HG03045 (cell line): ENCODE results near the gene ASH1L.
"Not testable (repeated sequence)": the region's sequence is repeated elsewhere in the genome, so short reads cannot be mapped to it uniquely, and the experiment has no call there.

Source experiments
- ATAC-seq: cut with Tn5 transposase; IDR thresholded peaks from one replicate; pipeline ENCODE4 v1.9.1; 2021; ENCODE audit warnings: mild to moderate bottlenecking, moderate library complexity; ENCODE audit not compliant: unreplicated experiment

ASH1L gene

DNA sequence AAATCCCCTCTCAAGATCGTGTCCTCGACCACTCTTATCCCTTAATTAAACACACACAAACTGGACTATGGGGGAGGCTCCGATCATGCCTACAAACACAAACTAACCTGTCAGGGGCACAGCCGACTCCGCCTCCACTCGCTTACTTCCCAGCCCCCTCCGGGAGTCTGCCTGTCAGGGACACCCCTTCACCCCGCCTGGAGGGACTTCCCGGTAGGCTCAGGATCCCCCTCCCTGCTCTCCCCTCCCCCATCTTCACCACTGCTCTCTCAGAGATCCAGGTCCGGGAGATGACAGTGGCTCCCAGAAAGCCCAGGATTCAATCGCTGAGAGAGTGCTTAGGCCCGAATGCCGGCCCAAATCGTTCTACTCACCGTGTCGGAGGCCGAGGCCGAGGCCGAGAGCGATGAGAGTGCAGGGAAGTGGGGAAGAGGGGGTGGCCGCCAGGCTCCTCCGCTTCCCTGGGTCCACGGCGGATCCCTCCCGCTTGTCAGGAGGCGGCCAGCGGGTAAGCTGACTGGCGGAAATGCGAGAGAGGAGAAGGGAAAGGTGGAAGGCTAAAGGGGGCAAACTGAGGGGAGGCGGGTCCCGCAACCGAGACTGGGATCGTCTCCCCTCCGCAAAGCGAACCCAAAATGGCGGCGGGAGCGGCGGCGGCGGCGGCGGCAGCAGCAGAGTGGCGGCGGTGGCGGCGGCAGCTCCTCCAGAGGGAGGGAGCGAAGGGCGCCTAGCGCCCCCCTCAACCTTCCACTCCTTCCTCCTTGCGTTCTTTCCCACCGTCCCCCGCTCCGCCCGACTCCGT, 623 bp downstream of the ASH1L start:
- peak; percentile 31 for ATAC-seq

GRCh38 chr1:155555915-155556314, 6.7 kb downstream of the ASH1L start:
- no peak for ATAC-seq

DNA sequence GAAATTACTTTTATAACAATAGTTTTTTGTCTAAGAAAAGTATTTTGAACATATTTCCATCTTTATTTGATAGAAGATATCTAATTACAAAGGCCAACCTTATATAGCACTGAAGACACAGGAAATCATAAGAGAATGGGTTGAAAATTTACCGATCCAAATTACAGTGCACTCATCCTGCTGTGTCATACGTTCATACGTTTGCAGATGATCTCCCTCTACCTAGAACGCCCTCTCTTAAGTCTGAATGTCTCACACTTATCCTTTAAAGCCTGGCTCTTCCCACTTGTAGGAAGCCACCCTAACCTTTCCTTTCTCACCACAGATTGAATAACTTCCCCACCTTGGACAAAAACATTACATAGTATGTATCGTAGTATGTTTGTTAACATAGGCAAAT, 9.3 kb downstream of the ASH1L start:
- ATAC-seq = no peak

GRCh38 chr1:155548706-155549105, 13.9 kb downstream of the ASH1L start:
- no peak for ATAC-seq

DNA sequence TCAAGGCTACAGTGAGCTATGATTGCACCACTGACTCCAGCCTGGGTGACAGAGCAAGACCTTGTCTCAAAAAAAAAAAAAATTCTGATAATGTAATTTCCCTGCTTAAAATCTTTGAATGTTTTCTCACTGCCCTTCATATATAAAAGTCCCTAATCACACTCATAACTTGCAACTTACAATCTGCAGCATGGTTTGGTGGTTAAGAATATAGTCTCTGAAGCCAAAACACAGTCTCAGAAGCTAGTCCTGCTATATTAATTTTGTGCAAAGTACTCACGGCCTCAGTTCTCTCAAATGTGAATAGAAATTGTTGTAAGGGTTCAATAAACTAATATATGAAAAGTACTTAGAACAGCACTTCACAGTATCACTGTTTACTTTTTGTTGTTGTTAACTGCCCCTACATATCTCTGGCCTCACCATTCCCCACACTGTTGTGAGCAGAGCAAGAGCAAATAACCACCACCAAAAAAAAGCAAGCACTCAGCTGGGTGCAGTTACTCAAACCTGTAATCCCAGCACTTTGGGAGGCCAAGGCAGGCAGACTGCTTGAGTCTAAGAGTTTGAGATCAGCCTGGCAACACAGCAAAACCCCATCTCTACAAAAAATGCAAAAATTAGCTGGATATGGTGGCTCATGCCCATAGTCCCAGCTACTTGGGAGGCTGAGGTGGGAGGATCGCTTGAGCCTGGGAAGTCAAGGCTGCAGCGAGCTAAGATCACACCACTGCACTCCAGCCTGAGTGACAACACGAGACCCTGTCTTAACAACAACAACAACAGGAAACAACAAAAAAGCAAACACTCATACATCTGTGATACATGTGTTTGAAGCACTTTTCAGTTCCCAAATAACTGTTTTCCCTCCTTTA, 22.4 kb downstream of the ASH1L start:
- ATAC-seq = no peak

- ATAC-seq = no peak
Observed at GRCh38 chr1:155537193-155537592, 25.4 kb downstream of the ASH1L start.

DNA sequence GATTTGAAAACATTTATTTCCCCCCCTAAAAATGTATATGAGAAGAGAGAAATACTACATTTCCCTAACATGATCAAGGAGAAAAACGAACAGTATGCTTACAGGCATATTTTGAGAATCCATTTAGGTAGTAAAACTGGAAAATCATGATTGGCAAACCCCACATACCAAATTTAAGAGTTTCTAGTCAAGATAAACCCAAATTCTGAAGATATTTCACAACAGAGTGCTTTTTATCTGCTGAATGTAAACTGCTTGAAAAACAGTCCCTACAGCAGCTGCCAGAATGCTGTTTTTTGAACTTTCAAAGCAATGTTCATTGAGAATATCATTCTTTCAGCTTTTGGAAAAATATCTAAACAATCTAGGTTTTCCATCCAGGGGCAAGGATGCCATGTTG, 31.0 kb downstream of the ASH1L start:
- ATAC-seq = no peak

DNA sequence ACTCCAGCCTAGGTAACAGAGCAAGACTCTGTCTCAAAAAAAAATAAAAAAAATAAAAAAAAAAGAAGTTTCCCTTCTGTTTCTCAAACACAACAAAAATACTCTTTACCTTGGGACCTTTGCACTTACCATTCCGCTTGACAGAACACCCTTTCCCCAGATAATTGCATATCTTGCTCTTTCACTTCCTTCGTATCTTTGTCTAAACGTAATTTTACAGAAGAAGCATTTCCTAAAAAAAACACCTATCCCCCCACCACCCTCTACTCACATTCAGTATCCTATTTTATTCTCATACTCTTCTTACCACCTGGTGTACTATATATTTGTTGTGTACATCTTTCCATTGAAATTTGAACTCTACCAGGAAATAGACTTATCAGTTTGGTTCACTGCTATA, 32.7 kb downstream of the ASH1L start:
- no peak for ATAC-seq

DNA sequence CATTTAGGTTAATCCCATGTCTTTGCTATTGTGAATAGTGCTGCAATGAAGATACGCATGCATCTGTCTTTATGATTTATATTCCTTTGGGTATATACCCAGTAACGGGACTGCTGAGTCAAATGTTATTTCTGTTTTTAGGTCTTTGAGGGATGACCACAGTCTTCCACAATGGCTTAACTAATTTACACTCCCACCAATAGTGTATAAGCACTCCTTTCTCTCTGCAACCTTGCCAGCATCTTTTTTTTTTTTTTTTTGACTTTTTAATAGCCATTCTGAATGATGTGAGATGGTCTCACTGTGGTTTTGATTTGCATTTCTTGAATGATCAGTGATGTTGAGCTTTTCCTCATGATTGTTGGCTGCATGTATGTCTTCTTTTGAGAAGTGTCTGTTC, 33.5 kb downstream of the ASH1L start:
- no peak for ATAC-seq

DNA sequence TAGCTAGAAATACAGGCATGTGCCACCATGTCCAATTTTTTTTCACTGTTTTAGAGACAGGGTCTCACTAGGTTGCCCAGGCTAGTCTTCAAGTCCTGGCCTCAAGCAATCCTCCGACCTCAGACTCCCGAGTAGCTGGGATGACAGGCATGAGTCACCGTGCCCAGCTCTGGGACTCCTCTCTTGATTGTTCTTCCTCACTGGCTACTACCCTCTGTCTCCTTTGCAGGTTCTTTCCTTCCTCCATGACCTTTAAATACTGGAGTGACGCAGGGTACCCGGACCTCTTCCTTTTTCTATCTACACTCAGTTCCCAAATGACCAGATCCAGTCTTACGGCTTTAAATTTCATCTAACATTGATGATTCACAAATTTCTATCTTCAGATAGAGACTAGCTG, 34.9 kb downstream of the ASH1L start:
- no peak for ATAC-seq

- no peak for ATAC-seq
Observed at GRCh38 chr1:155526356-155526755, 36.2 kb downstream of the ASH1L start.

GRCh38 chr1:155522069-155522468, 40.5 kb downstream of the ASH1L start:
- no peak for ATAC-seq

DNA sequence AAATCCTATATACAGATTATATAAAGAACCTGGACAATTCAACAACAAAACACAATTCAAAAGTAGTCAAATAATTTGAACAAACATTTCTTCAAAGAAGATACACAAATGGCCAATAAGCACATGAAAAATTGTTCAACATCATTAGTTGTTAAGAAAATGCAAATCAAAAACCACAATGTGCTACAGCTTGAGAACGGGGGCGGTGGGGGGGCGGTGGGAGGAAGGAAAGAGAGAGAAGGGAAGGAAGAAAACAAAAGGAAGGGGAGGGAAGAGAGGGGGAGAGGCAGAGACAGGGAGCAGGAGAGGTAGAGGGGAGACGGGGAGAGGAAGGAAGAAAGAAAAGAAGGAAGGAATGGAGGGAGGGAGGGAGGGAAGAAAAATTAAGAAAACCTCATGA, 44.1 kb downstream of the ASH1L start:
- no peak for ATAC-seq

DNA sequence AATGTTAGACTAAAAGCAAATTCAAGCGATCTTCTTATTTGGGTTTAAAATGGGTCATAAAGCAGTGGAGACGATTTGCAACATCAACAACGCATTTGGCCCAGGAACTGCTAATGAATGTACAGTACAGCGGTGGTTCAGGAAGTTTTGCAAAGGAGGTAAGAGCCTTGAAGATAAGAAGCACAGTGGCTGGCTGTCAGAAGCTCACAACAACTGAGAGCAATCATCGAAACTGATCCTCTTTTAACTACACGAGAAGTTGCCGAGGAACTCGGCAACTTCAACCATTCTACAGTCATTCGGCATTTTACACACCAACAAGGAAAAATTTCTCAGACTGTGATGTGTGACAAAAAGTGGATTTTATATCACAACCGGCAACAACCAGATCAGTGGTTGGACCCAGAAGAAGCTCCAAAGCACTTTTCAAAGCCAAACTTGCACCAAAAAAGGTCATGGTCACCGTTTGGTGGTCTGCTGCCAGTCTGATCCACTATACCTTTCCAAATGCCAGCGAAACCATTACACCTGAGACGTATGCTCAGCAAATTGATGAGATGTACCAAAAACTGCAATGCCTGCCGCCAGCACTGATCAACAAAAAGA, 47.9 kb downstream of the ASH1L start:
- ATAC-seq = no peak

GRCh38 chr1:155513300-155513916, 49.2 kb downstream of the ASH1L start:
- ATAC-seq = no peak

- not testable (repeated sequence) for ATAC-seq
Observed at GRCh38 chr1:155511385-155511784, 51.2 kb downstream of the ASH1L start.

DNA sequence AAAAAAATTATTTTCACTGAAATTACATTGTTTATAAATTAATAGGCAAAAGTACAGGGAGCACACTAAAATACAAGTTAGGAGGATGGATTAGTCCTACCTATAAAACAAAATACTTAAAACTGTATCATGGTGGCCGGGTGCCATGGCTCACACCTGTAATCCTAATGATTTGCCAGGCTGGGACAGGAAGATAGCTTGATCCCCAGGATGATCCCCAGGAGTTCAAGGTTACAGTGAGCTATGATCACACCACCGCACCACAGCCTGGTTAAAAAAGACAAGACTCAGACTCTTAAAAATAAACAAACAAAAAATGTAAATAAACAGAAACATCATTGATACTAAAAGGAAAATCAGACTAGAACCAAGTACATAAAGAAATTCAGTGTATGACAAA, 53.5 kb downstream of the ASH1L start:
- ATAC-seq = no peak

DNA sequence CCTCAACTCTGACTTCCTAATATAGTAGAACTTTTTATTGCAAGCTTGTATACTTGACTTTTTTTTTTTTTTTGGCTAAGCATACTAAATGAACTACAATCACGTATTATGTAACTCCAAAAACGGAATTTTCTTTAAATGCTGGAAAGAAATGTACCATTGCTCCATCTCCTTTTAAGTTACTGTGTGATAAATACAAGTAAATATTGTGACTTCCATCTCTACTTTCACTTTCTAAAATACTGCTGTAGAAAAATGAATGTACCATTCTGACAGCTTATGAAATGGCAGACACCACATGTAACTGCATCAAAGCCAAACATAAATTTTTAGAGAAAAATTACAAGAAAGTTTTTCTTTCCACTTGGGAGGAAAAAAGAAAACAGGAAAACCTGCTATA, 54.7 kb downstream of the ASH1L start:
- no peak for ATAC-seq

DNA sequence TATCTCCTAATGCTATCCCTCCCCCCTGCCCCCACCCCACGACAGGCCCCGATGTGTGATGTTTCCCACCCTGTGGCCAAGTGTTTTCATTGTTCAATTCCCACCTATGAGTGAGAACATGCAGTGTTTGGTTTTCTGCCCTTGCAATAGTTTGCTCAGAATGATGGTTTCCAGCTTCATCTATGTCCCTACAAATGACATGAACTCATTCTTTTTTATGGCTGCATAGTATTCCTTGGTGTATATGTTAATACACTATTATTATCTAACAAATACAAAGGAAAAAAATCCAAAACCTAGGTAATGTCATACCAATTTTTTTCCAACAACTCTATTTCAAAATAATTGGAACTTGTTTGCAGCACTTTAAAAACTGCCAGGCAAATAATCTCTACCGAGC, 56.6 kb downstream of the ASH1L start:
- ATAC-seq = not testable (repeated sequence)

DNA sequence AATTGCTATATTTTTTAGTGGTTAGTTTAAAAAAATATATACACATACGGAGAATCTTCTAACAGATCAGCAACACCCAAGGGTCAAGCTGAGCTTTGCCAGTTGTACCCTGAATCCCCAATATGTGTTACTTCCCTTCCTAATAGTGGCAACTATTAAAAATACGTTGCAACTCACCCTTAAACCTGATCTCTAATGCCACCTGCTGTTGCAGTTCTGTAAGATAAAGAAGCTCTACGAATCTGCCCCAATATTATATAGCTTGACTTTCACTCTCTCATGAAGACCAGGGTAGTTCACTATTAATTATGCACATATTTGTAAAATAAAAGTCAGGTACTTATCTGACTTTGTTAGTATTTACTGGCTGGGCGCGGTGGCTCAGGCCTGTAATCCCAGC, 58.4 kb downstream of the ASH1L start:
- no peak for ATAC-seq

DNA sequence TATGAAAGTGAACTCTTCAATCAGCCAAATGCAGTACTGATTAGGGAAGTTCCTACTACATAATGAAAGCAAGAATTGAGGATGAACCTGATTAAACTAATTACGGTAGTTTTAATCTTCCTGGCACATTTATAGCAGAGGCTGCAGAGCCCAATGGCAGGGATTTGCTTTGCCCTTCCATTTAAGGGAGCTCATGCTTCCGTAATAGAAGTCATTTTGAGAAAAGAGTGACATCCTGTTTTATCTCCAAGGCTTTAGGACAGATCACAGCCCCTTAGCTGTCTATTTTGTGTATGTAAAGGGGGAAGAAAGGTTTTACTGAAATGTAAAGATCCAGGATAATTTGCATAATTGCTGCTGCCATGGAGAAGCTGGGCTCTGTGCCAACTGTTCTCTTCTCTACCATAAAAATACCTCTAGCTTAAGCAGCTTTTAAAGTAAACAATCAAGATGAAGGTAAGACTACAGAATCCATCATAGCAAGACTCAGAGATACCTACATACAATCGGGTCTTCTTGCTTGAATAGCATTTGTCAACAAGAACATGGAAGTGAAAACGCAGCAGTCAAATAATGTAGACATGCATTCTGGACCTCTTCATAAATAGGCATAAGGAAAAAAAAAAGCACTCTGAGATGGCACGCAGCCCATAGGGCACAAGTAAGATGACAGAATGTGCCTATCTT, 62.5 kb downstream of the ASH1L start:
- no peak for ATAC-seq
